HepG2 (cell line): ENCODE measurements around the gene COL25A1. TPM values are rescaled to one million over a fixed set of nuclear protein-coding genes. Genes with fewer than 3 reads are reported as not detected.

Experiments
- ATAC-seq: fragments of 200-7000 bp; cut with Tn5 transposase; 3 replicates; pipeline ENCODE4 v1.9.1; 2020; ENCODE audit warnings: mild to moderate bottlenecking, moderate library complexity
- BruUV-seq: library from RNA; stranded (reverse); fragments of 400-500 nt; replicated peaks from 2 replicates; lab custom pipeline; 2021; lab: Mats Ljungman, UMichigan
- CTCF ChIA-PET: fragments of 300-600 bp; formaldehyde crosslinking; extraction: SDS; loops from one replicate; lab custom pipeline; 2021; ENCODE audit warnings: low total read pairs, inconsistent platforms, low intra/inter-chr PET ratio; lab: Yijun Ruan, JAX
- POLR2A ChIA-PET: fragments of 350-600 bp; sonication (Branson Sonifier 250); formaldehyde crosslinking; loops from one replicate; lab custom pipeline; 2020; ENCODE audit warnings: antibody characterized with exemption, inconsistent platforms; lab: Yijun Ruan, JAX
- DNase-seq: peaks from one replicate; pipeline ENCODE4 v3.0.0-alpha.2; 2015; ENCODE audit warnings: low spot score
- FAIRE-seq: peaks from 3 replicates; lab custom pipeline; 2011; peaks lifted over from hg19 to GRCh38; lab: Jason Lieb, UNC
- H2AFZ ChIP-seq: one replicate; pipeline ENCODE4 v1.6.1; 2011; ENCODE audit warnings: low read length, inconsistent platforms
- H3K27ac ChIP-seq: fragments of 300-600 bp; 3 replicates; pipeline ENCODE4 v1.8.0; 2011; ENCODE audit warnings: mixed run types, mild to moderate bottlenecking, mixed read lengths, low read length, inconsistent platforms; ENCODE audit not compliant: insufficient read depth; ENCODE audit errors: extremely low read length
- H3K27me3 ChIP-seq, 2 experiments: fragments of 200-600 bp in 1 of 2; 2 replicates in 1 of 2; 3 replicates in 1 of 2; pipeline versions ENCODE4 v1.6.0 to v1.8.0; 2011; ENCODE audit warnings: low read length in 2 of 2, mild to moderate bottlenecking in 2 of 2, moderate library complexity in 2 of 2, inconsistent platforms in 1 of 2; ENCODE audit not compliant: insufficient read depth in 2 of 2, control insufficient read depth in 1 of 2
- H3K36me3 ChIP-seq, 2 experiments: fragments of 200-600 bp in 1 of 2; replicated peaks in 1 of 2; 2 replicates in 1 of 2; 3 replicates in 1 of 2; pipeline versions ENCODE4 v1.5.1 to v1.8.0; 2011; ENCODE audit warnings: low read length in 2 of 2, inconsistent platforms in 1 of 2; ENCODE audit not compliant: insufficient read depth in 2 of 2, control insufficient read depth in 1 of 2
- H3K4me1 ChIP-seq: 2 replicates; pipeline ENCODE4 v1.5.1; 2012; ENCODE audit warnings: low read length, inconsistent platforms; ENCODE audit not compliant: insufficient read depth
- H3K4me2 ChIP-seq: 2 replicates; pipeline ENCODE4 v1.6.0; 2011; ENCODE audit warnings: low read depth, low read length, inconsistent platforms
- H3K4me3 ChIP-seq, 3 experiments: fragments of 200-600 bp in 1 of 3; sonication (generic), shearing (Covaris generic) in 1 of 3; replicated peaks in 1 of 3; 2 replicates each; pipeline ENCODE4 v1.5.1; 2011 to 2016; ENCODE audit warnings: low read length in 3 of 3, inconsistent platforms in 2 of 3, low read depth in 2 of 3, mild to moderate bottlenecking in 2 of 3, control low read depth in 1 of 3, mixed read lengths in 1 of 3; ENCODE audit not compliant: insufficient read depth in 1 of 3
- H3K79me2 ChIP-seq: one replicate; pipeline ENCODE4 v1.6.1; 2011; ENCODE audit warnings: low read length, inconsistent platforms; ENCODE audit not compliant: insufficient read depth
- H3K9ac ChIP-seq: 2 replicates; pipeline ENCODE4 v1.6.0; 2011; ENCODE audit warnings: mild to moderate bottlenecking, low read depth, low read length, inconsistent platforms; ENCODE audit not compliant: insufficient read depth
- H3K9me3 ChIP-seq: 2 replicates; pipeline ENCODE4 v1.5.1; 2012; ENCODE audit warnings: mild to moderate bottlenecking, low read length
- H4K20me1 ChIP-seq: 2 replicates; pipeline ENCODE4 v1.6.0; 2011; ENCODE audit warnings: inconsistent platforms, mild to moderate bottlenecking, low read length, moderate library complexity; ENCODE audit not compliant: insufficient read depth
- BHLHE40 ChIP-seq: IDR thresholded peaks from 2 replicates; pipeline ENCODE4 v1.6.1; 2011; ENCODE audit warnings: low read length, improper control_type of control experiment
- CREBL2 ChIP-seq: sonication (generic); formaldehyde crosslinking; IDR thresholded peaks from 2 replicates; pipeline ENCODE4 v1.8.1; 2023; ENCODE audit warnings: missing genetic modification reagents, mild to moderate bottlenecking, borderline replicate concordance
- GATAD1 ChIP-seq: IDR thresholded peaks from 2 replicates; pipeline ENCODE4 v1.6.1; 2016; ENCODE audit warnings: missing genetic modification reagents, missing compliant biosample characterization
- KLF6 ChIP-seq: IDR thresholded peaks from 2 replicates; pipeline ENCODE4 v1.8.0; 2016; ENCODE audit warnings: missing biosample characterization, missing genetic modification reagents
- KLF9 ChIP-seq: IDR thresholded peaks from 2 replicates; pipeline ENCODE4 v1.6.1; 2016; ENCODE audit warnings: low read depth
- MTERF4 ChIP-seq: sonication (generic); formaldehyde crosslinking; IDR thresholded peaks from 2 replicates; pipeline ENCODE4 v1.8.0; 2023; ENCODE audit warnings: mild to moderate bottlenecking, missing genetic modification reagents
- MXD3 ChIP-seq: IDR thresholded peaks from 2 replicates; pipeline ENCODE4 v1.6.1; 2016; ENCODE audit warnings: mild to moderate bottlenecking, missing biosample characterization, missing genetic modification reagents
- MXD4 ChIP-seq: IDR thresholded peaks from 2 replicates; pipeline ENCODE4 v1.6.1; 2016; ENCODE audit warnings: mild to moderate bottlenecking, missing biosample characterization, missing genetic modification reagents
- NR1H2 ChIP-seq: sonication (generic); formaldehyde crosslinking; IDR thresholded peaks from 2 replicates; pipeline ENCODE4 v1.8.1; 2022; ENCODE audit warnings: low read depth, missing genetic modification reagents, borderline replicate concordance
- PHF21A ChIP-seq: sonication (generic); formaldehyde crosslinking; IDR thresholded peaks from 2 replicates; pipeline ENCODE4 v1.5.0; 2020; ENCODE audit warnings: mild to moderate bottlenecking, missing genetic modification reagents
- YEATS2 ChIP-seq: sonication (generic); formaldehyde crosslinking; IDR thresholded peaks from 2 replicates; pipeline ENCODE4 v1.4.0; 2020; ENCODE audit warnings: missing genetic modification reagents, borderline replicate concordance
- ZBTB8A ChIP-seq: sonication (generic); formaldehyde crosslinking; IDR thresholded peaks from 2 replicates; pipeline ENCODE4 v1.4.0; 2020; ENCODE audit warnings: mild to moderate bottlenecking, low read depth, missing genetic modification reagents, borderline replicate concordance
- ZMAT3 ChIP-seq: sonication (generic); formaldehyde crosslinking; conservative IDR thresholded peaks from 2 replicates; pipeline ENCODE4 v1.7.0; 2021; ENCODE audit warnings: missing genetic modification reagents
- ZNF30 ChIP-seq: sonication (generic); formaldehyde crosslinking; IDR thresholded peaks from 2 replicates; pipeline ENCODE4 v1.5.0; 2020; ENCODE audit warnings: mild to moderate bottlenecking, missing genetic modification reagents
- ZNF317 ChIP-seq: sonication (generic); formaldehyde crosslinking; IDR thresholded peaks from 2 replicates; pipeline ENCODE4 v1.5.0; 2020; ENCODE audit warnings: mild to moderate bottlenecking, missing genetic modification reagents
- ZNF737 ChIP-seq: sonication (generic); formaldehyde crosslinking; IDR thresholded peaks from 2 replicates; pipeline ENCODE4 v1.5.0; 2020; ENCODE audit warnings: missing genetic modification reagents, mild to moderate bottlenecking, borderline replicate concordance
- ZNF777 ChIP-seq: sonication (generic); formaldehyde crosslinking; IDR thresholded peaks from 2 replicates; pipeline ENCODE4 v1.4.0; 2020; ENCODE audit warnings: missing genetic modification reagents
- ZUFSP ChIP-seq: sonication (generic); formaldehyde crosslinking; IDR thresholded peaks from 2 replicates; pipeline ENCODE4 v1.9.0; 2021; ENCODE audit warnings: missing genetic modification reagents, mild to moderate bottlenecking, borderline replicate concordance
- ZXDC ChIP-seq: sonication (generic); formaldehyde crosslinking; IDR thresholded peaks from 2 replicates; pipeline ENCODE4 v1.5.0; 2020; ENCODE audit warnings: mild to moderate bottlenecking, missing genetic modification reagents
- WGBS: methylation state at CpG from one replicate; pipeline ENCODE4 v1.1.6; 2017; ENCODE audit warnings: low lambda C conversion rate; 5-methylcytosine and 5-hydroxymethylcytosine counted together
- in situ Hi-C: cut with HindIII; loops from 2 replicates; pipeline ENCODE4 v1.10.0; 2017; ENCODE audit warnings: low pct_unique_long_range_greater_than_20kb; ENCODE audit not compliant: extremely low pct_ligation_motif_present
- intact Hi-C: fragments of 100-400 bp; cut with micrococcal nuclease; formaldehyde crosslinking; loops from one replicate; pipeline ENCODE4 v1.10.0; 2022; ENCODE audit not compliant: unreplicated experiment
- polyA plus RNA-seq, 8 experiments: library from polyadenylated mRNA; depleted of rRNA in 3 of 8; stranded (reverse) in 7 of 8; unstranded in 1 of 8; fragments of >200 nt; fragmentation: Illumina TruSeq in 4 of 8; extraction: Trizol in 4 of 8; gene quantifications; 2 replicates each; pipeline versions ENCODE4 v1.2.1 to v1.2.3, GENCODE V29; 2011 to 2016; ENCODE audit warnings: low read depth in 4 of 8, missing spikeins in 1 of 8, mixed read lengths in 1 of 8; ENCODE audit not compliant: insufficient read depth in 1 of 8
- total RNA-seq, 5 experiments: library from RNA; depleted of rRNA; stranded (reverse); fragments of >200 nt; fragmentation: Illumina TruSeq; extraction: Trizol; gene quantifications; 2 replicates each; pipeline ENCODE4 v1.2.3, GENCODE V29; 2016; ENCODE audit warnings: low read depth in 1 of 5
- TF ChIP-seq, protein P1 (sequence below): sonication (generic); formaldehyde crosslinking; IDR thresholded peaks from 2 replicates; pipeline ENCODE4 v1.8.1; 2023; ENCODE audit warnings: mild to moderate bottlenecking, inconsistent platforms, moderate library complexity, missing genetic modification reagents, borderline replicate concordance

COL25A1 gene
- total and polyA plus RNA-seq, 2 of the 13 experiments (the other 11 are each of a cell fraction or from before 2014, with no cell fraction given), result not detected

DNA sequence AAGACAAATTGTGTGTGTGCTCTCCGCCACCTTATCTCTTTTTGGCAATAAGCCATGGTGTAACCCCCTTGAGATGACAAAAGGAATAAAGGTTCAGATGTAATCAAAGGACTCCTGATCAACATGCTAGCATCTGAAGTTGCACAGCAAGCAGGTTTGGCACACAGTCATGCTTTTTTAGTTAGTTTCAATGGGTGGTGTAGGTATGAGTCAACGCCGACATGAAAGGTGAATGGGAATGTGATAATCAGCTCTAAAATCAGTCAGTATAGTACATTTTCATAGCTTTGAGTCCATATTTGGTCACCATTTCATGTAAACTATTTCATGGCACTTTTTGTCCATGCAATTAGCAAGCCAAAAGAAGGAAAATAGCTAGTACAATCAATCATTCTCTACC is 489.2 kb downstream of the COL25A1 start:
- H3K4me3 ChIP-seq, result no peak overlapping the region
- no peak overlapping the region for H2AFZ ChIP-seq
- 13% methylated on average over 3 of the region's 3 CpGs for WGBS
- FAIRE-seq (no peak), ATAC-seq (no peak), DNase-seq (no peak)
- H3K36me3 ChIP-seq, result no peaks in the 10 kb centered on the region
- H3K9ac ChIP-seq, result no peak overlapping the region
- H3K4me2 ChIP-seq, result no peak overlapping the region
- no peaks in the 10 kb centered on the region for H3K9me3 ChIP-seq
- BruUV-seq, result no TSS peak
- no peaks in the 10 kb centered on the region for H4K20me1 ChIP-seq
- H3K27me3 ChIP-seq, result no peaks in the 10 kb centered on the region
- no peaks in the 10 kb centered on the region for H3K79me2 ChIP-seq
- in situ Hi-C loops (no loop called here), intact Hi-C loops (no loop called here)
- no peaks in the 10 kb centered on the region for H3K4me1 ChIP-seq
- no peak overlapping the region for H3K27ac ChIP-seq
- CTCF ChIA-PET, result no interaction called here
- POLR2A ChIA-PET, result no interaction called here
- TF ChIP-seq MTERF4 (CRISPR knock-in tag) (no peak), ZBTB8A (CRISPR knock-in tag) (no peak), ZMAT3 (CRISPR knock-in tag) (no peak), GATAD1 (no peak), ZUFSP (CRISPR knock-in tag) (no peak), ZXDC (CRISPR knock-in tag) (no peak), BHLHE40 (no peak), YEATS2 (CRISPR knock-in tag) (no peak), PHF21A (CRISPR knock-in tag) (no peak), CREBL2 (no peak), ZNF30 (CRISPR knock-in tag) (no peak), NR1H2 (CRISPR knock-in tag) (no peak), KLF9 (CRISPR knock-in tag) (no peak), MXD4 (no peak), MXD3 (CRISPR knock-in tag) (no peak), ZNF737 (CRISPR knock-in tag) (no peak), ZNF317 (CRISPR knock-in tag) (no peak), ZNF777 (CRISPR knock-in tag) (no peak), KLF6 (no peak)
- TF ChIP-seq, protein P1, sequence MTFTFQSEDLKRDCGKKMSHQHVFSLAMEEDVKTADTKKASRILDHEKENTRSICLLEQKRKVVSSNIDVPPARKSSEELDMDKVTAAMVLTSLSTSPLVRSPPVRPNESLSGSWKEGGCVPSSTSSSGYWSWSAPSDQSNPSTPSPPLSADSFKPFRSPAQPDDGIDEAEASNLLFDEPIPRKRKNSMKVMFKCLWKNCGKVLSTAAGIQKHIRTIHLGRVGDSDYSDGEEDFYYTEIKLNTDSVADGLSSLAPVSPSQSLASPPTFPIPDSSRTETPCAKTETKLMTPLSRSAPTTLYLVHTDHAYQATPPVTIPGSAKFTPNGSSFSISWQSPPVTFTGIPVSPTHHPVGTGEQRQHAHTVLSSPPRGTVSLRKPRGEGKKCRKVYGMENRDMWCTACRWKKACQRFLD (CRISPR knock-in tag), result no peak
